ENCODE measurements around the gene PACS2. TPM values are rescaled to one million over a fixed set of nuclear protein-coding genes. Genes with fewer than 3 reads are reported as not detected.

The PACS2 gene
- total RNA-seq, 1 experiment from 2014 or later, result 55.2 TPM

DNA sequence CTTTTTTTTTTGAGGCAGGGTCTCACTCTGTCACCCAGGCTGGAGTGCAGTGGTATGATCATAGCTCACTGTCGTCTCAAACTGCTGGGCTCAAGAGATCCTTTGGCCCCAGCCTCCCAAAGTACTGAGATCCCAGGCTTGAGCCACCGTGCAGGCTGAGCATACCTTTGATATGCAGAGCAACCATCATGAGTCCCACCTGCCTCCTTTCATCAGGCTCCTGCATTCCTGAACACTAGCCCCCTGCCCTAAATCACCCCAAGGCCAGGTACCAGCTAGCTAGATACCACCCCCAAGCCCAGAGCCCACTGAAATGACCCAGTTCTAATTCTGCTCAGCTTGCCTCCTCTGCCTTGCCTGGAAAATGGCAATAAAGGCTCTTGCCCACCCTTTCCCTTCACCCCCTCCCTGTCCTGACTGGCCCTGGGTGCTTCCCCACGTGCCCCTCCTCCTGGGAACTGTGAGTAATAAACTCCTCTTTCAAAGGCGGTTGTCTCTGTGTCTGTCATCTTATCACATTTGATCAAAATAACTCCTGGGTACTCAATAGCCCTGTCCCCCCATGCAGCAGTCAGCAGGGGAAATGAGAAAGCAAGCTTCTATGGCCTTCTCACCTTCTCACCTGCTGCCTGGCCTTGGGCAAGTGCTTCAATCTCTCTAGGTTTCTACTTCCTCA lies 7.4 kb upstream of the PACS2 start:
- ChIA-PET POLR2A (interaction anchor here (0.5 kb wide), 1 partner anchor 79 kb away, joined by 3 read pairs; no protein-coding TSS in a partner anchor), CTCF (no interaction called here)
- intact Hi-C loops (cut with micrococcal nuclease; ENCODE audit: unreplicated experiment) (no loop called here), in situ Hi-C loops (cut with HindIII; ENCODE audit: low pct_unique_long_range_greater_than_20kb, low sequenced_read_pairs) (no loop called here)
- no peaks in the 10 kb centered on the region for H3K9me3 ChIP-seq (ENCODE audit: control insufficient read depth, insufficient read depth, low read depth, low read length)
- no peaks in the 10 kb centered on the region for H3K27me3 ChIP-seq (ENCODE audit: control insufficient read depth, insufficient read depth, low read length)
- no peak overlapping the region for H3K4me3 ChIP-seq (ENCODE audit: low read depth in 2 of 2, low read length in 2 of 2)
- no TSS peak for BruUV-seq (replicated peaks)
- TF ChIP-seq TCF7L2 (IDR thresholded peaks at IDR 0.05; ENCODE audit: low read depth, low read length), result no peak
- no peak for TF ChIP-seq POLR2AphosphoS5 (IDR thresholded peaks at IDR 0.05; ENCODE audit: low read depth, low read length)
- TF ChIP-seq, protein P1, sequence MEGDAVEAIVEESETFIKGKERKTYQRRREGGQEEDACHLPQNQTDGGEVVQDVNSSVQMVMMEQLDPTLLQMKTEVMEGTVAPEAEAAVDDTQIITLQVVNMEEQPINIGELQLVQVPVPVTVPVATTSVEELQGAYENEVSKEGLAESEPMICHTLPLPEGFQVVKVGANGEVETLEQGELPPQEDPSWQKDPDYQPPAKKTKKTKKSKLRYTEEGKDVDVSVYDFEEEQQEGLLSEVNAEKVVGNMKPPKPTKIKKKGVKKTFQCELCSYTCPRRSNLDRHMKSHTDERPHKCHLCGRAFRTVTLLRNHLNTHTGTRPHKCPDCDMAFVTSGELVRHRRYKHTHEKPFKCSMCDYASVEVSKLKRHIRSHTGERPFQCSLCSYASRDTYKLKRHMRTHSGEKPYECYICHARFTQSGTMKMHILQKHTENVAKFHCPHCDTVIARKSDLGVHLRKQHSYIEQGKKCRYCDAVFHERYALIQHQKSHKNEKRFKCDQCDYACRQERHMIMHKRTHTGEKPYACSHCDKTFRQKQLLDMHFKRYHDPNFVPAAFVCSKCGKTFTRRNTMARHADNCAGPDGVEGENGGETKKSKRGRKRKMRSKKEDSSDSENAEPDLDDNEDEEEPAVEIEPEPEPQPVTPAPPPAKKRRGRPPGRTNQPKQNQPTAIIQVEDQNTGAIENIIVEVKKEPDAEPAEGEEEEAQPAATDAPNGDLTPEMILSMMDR (IDR thresholded peaks at IDR 0.05), result no peak
- no peak for TF ChIP-seq SIN3A (IDR thresholded peaks at IDR 0.05; ENCODE audit: borderline replicate concordance, insufficient read depth, low read depth, low read length)
- TF ChIP-seq, protein P2, sequence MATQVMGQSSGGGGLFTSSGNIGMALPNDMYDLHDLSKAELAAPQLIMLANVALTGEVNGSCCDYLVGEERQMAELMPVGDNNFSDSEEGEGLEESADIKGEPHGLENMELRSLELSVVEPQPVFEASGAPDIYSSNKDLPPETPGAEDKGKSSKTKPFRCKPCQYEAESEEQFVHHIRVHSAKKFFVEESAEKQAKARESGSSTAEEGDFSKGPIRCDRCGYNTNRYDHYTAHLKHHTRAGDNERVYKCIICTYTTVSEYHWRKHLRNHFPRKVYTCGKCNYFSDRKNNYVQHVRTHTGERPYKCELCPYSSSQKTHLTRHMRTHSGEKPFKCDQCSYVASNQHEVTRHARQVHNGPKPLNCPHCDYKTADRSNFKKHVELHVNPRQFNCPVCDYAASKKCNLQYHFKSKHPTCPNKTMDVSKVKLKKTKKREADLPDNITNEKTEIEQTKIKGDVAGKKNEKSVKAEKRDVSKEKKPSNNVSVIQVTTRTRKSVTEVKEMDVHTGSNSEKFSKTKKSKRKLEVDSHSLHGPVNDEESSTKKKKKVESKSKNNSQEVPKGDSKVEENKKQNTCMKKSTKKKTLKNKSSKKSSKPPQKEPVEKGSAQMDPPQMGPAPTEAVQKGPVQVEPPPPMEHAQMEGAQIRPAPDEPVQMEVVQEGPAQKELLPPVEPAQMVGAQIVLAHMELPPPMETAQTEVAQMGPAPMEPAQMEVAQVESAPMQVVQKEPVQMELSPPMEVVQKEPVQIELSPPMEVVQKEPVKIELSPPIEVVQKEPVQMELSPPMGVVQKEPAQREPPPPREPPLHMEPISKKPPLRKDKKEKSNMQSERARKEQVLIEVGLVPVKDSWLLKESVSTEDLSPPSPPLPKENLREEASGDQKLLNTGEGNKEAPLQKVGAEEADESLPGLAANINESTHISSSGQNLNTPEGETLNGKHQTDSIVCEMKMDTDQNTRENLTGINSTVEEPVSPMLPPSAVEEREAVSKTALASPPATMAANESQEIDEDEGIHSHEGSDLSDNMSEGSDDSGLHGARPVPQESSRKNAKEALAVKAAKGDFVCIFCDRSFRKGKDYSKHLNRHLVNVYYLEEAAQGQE (IDR thresholded peaks at IDR 0.05; ENCODE audit: insufficient read depth in 1 of 2, low read depth in 2 of 2, low read length in 1 of 2), result no peak
- ATAC-seq, result no peak
- H3K4me1 ChIP-seq (ENCODE audit: control insufficient read depth, insufficient read depth, low read length), result no peaks in the 10 kb centered on the region
- no peak for DNase-seq (ENCODE audit: low read depth, low spot score)
- H3K36me3 ChIP-seq (ENCODE audit: control insufficient read depth, insufficient read depth, low read length), result no peaks in the 10 kb centered on the region
- H3K27ac ChIP-seq (ENCODE audit: low read length), result no peak overlapping the region

DNA sequence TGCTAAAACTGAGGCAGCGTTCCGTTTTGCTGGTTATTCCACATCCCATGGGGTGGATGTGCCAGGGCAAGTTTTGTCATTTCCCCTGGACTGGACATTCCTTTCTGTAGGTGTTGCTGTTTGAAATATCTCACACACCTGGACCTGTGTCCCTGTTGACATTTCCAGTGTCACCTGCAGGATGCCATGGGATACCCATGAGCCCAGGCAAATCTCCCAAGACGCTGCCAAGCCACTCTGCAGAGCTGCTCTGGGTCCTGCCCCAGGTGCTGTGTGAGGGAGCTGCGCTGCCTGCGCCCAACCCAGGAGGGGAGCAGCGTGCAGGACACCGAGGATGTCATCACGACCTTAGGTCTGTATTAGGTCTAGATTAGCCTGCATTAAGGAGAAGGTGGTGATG lies 5.2 kb upstream of the PACS2 start:
- POLR2A ChIA-PET, result no interaction called here
- no peak for DNase-seq (ENCODE audit: low read depth, low spot score)
- Histone ChIP-seq H3K27me3 (ENCODE audit: control insufficient read depth, insufficient read depth, low read length) (no peaks in the 10 kb centered on the region), H3K4me3 (ENCODE audit: low read depth in 2 of 2, low read length in 2 of 2) (no peak overlapping the region), H3K36me3 (ENCODE audit: control insufficient read depth, insufficient read depth, low read length) (no peaks in the 10 kb centered on the region), H3K27ac (ENCODE audit: low read length) (no peak overlapping the region), H3K4me1 (ENCODE audit: control insufficient read depth, insufficient read depth, low read length) (no peaks in the 10 kb centered on the region; the same call in 1 of the 2 replicates), H3K9me3 (ENCODE audit: control insufficient read depth, insufficient read depth, low read depth, low read length) (no peaks in the 10 kb centered on the region)
- no TSS peak for BruUV-seq (replicated peaks)
- in situ Hi-C loops (cut with HindIII; ENCODE audit: low pct_unique_long_range_greater_than_20kb, low sequenced_read_pairs) (no loop called here), intact Hi-C loops (cut with micrococcal nuclease; ENCODE audit: unreplicated experiment) (no loop called here)
- CTCF ChIA-PET, result no interaction called here
- TF ChIP-seq, protein P1 (IDR thresholded peaks at IDR 0.05), result no peak
- TF ChIP-seq TCF7L2 (IDR thresholded peaks at IDR 0.05; ENCODE audit: low read depth, low read length), result no peak
- TF ChIP-seq POLR2AphosphoS5 (IDR thresholded peaks at IDR 0.05; ENCODE audit: low read depth, low read length), result no peak
- TF ChIP-seq, protein P2 (IDR thresholded peaks at IDR 0.05; ENCODE audit: insufficient read depth in 1 of 2, low read depth in 2 of 2, low read length in 1 of 2), result no peak
- no peak for TF ChIP-seq SIN3A (IDR thresholded peaks at IDR 0.05; ENCODE audit: borderline replicate concordance, insufficient read depth, low read depth, low read length)
- no peak for ATAC-seq
